WTC11 (cell line): ENCODE results near the gene KDELR3. TPM values are rescaled to one million over a fixed set of nuclear protein-coding genes. Genes with fewer than 3 reads are reported as not detected.

Experiments used
- ATAC-seq: fragments of 200-7000 bp; cut with Tn5 transposase; 2 replicates; pipeline ENCODE4 v1.10.0; 2021; ENCODE audit warnings: mild to moderate bottlenecking, moderate library complexity
- CTCF ChIA-PET: fragments of 300-600 bp; sonication (Branson Sonifier 250); formaldehyde crosslinking; loops from one replicate; lab custom pipeline; 2021; ENCODE audit warnings: antibody characterized with exemption; lab: Charles Lee
- POLR2A ChIA-PET: fragments of 350-600 bp; sonication (Branson Sonifier 250); formaldehyde crosslinking; loops from one replicate; lab custom pipeline; 2021; ENCODE audit warnings: antibody characterized with exemption; lab: Charles Lee
- DNase-seq: peaks from one replicate; pipeline ENCODE4 v3.0.0; 2021; ENCODE audit warnings: low spot score
- H3K27ac Mint-ChIP-seq: 2 replicates; pipeline ENCODE4 v1.8.0; 2021; ENCODE audit warnings: mixed read lengths
- H3K27me3 Mint-ChIP-seq: 2 replicates; pipeline ENCODE4 v1.8.0; 2021; ENCODE audit warnings: low read depth, mild to moderate bottlenecking, moderate library complexity, mixed read lengths
- H3K36me3 Mint-ChIP-seq: 2 replicates; pipeline ENCODE4 v1.8.0; 2021; ENCODE audit warnings: mixed read lengths
- H3K4me1 Mint-ChIP-seq: 2 replicates; pipeline ENCODE4 v1.8.0; 2022; ENCODE audit warnings: mixed read lengths
- H3K4me3 Mint-ChIP-seq: 2 replicates; pipeline ENCODE4 v1.8.0; 2021; ENCODE audit warnings: mild to moderate bottlenecking, moderate library complexity, mixed read lengths
- H3K9me3 Mint-ChIP-seq: 2 replicates; pipeline ENCODE4 v1.8.0; 2021; ENCODE audit warnings: mixed read lengths
- ELF4 ChIP-seq: sonication (generic); formaldehyde crosslinking; IDR thresholded peaks from 2 replicates; pipeline ENCODE4 v1.8.1; 2022; ENCODE audit warnings: low read depth, mild to moderate bottlenecking, moderate library complexity, missing genetic modification reagents
- GRHL2 ChIP-seq: fragments of 250-450 bp; sonication (Bioruptor Pico); IDR thresholded peaks from 2 replicates; pipeline ENCODE4 v1.8.0; 2022; ENCODE audit warnings: mild to moderate bottlenecking, moderate library complexity; ENCODE audit not compliant: insufficient replicate concordance, severe bottlenecking
- MXD4 ChIP-seq: fragments of 250-450 bp; sonication (Bioruptor Pico); IDR thresholded peaks from 2 replicates; pipeline ENCODE4 v1.8.0; 2021; ENCODE audit warnings: mild to moderate bottlenecking, moderate library complexity, borderline replicate concordance
- RORB ChIP-seq: fragments of 250-450 bp; sonication (Bioruptor Pico); IDR thresholded peaks from 2 replicates; pipeline ENCODE4 v1.9.0; 2021; ENCODE audit warnings: mild to moderate bottlenecking
- SP1 ChIP-seq: sonication (generic); formaldehyde crosslinking; conservative IDR thresholded peaks from 2 replicates; pipeline ENCODE4 v1.8.1; 2022; ENCODE audit warnings: missing genetic modification reagents
- TCF7 ChIP-seq: sonication (generic); formaldehyde crosslinking; IDR thresholded peaks from 2 replicates; pipeline ENCODE4 v1.8.0; 2022; ENCODE audit warnings: mild to moderate bottlenecking, low read depth, missing genetic modification reagents, moderate library complexity
- ZNF121 ChIP-seq: sonication (generic); formaldehyde crosslinking; IDR thresholded peaks from 2 replicates; pipeline ENCODE4 v1.8.0; 2023; ENCODE audit warnings: missing genetic modification reagents
- total RNA-seq: library from RNA; stranded (reverse); gene quantifications from 3 replicates; pipeline ENCODE4 v1.2.3, GENCODE V29; 2021
- TF ChIP-seq, protein P1 (sequence below): sonication (generic); formaldehyde crosslinking; IDR thresholded peaks from 2 replicates; pipeline ENCODE4 v1.8.0; 2022; ENCODE audit warnings: missing genetic modification reagents
- TF ChIP-seq, protein P2 (sequence below): sonication (generic); formaldehyde crosslinking; IDR thresholded peaks from 2 replicates; pipeline ENCODE4 v1.8.0; 2022; ENCODE audit warnings: mild to moderate bottlenecking, missing genetic modification reagents
- TF ChIP-seq, protein P3 (sequence below): sonication (generic); formaldehyde crosslinking; IDR thresholded peaks from 2 replicates; pipeline ENCODE4 v1.8.1; 2023; ENCODE audit warnings: mild to moderate bottlenecking, missing genetic modification reagents, moderate library complexity
- TF ChIP-seq, protein P4 (sequence below): fragments of 200-600 bp; IDR thresholded peaks from 2 replicates; pipeline ENCODE4 v1.8.0; 2022; ENCODE audit warnings: antibody characterized with exemption
- TF ChIP-seq, protein P5 (sequence below): fragments of 250-450 bp; sonication (Bioruptor Pico); IDR thresholded peaks from 2 replicates; pipeline ENCODE4 v1.9.0; 2021; ENCODE audit warnings: mild to moderate bottlenecking
- TF ChIP-seq, protein P6 (sequence below): sonication (generic); formaldehyde crosslinking; IDR thresholded peaks from 2 replicates; pipeline ENCODE4 v1.8.0; 2023; ENCODE audit warnings: missing genetic modification reagents

Gene KDELR3
- total RNA-seq, 1 experiment from 2014 or later = 5.7 TPM

DNA sequence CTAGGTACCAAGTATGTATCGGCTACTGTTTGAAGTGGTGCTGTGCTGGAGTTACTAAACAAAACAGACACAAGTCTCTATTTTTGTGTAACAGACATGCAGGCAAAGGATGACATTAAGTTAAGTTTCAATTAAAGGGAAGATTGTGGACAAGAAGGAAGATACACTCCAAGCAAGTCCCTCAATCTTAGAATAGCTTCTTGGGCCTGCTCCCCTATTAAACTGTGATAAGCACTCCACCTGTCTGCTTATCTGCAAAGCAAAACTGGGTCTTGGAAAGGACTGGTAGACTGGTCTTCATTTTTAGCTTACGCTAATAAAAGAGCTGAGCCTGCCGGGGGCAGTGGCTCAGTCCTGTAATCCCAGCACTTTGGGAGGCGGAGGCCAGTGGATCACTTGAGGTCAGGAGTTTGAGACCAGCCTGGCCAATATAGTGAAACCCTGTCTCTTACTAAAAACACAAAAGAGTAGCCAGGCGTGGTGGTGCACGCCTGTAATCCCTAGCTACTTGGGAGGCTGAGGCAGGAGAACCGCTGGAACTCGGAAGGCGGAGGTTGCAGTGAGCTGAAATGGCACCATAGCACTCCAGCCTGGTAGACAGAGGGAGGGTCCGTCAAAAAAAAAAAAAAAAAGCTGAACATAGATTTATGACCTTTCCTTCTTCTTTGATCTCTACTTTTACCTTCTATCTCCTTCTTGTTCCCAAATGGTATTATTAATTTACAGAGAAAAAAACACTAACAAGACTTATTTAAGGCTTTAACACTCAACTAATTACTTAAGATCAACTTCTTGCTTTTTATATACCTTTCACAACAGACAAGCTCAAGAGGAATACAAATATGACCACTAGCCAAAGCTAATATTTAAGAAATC, 34.1 kb downstream of the KDELR3 start (continued):
- TF ChIP-seq, protein P1, sequence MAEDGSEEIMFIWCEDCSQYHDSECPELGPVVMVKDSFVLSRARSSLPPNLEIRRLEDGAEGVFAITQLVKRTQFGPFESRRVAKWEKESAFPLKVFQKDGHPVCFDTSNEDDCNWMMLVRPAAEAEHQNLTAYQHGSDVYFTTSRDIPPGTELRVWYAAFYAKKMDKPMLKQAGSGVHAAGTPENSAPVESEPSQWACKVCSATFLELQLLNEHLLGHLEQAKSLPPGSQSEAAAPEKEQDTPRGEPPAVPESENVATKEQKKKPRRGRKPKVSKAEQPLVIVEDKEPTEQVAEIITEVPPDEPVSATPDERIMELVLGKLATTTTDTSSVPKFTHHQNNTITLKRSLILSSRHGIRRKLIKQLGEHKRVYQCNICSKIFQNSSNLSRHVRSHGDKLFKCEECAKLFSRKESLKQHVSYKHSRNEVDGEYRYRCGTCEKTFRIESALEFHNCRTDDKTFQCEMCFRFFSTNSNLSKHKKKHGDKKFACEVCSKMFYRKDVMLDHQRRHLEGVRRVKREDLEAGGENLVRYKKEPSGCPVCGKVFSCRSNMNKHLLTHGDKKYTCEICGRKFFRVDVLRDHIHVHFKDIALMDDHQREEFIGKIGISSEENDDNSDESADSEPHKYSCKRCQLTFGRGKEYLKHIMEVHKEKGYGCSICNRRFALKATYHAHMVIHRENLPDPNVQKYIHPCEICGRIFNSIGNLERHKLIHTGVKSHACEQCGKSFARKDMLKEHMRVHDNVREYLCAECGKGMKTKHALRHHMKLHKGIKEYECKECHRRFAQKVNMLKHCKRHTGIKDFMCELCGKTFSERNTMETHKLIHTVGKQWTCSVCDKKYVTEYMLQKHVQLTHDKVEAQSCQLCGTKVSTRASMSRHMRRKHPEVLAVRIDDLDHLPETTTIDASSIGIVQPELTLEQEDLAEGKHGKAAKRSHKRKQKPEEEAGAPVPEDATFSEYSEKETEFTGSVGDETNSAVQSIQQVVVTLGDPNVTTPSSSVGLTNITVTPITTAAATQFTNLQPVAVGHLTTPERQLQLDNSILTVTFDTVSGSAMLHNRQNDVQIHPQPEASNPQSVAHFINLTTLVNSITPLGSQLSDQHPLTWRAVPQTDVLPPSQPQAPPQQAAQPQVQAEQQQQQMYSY (CRISPR knock-in tag) = no peak
- TF ChIP-seq, protein P2, sequence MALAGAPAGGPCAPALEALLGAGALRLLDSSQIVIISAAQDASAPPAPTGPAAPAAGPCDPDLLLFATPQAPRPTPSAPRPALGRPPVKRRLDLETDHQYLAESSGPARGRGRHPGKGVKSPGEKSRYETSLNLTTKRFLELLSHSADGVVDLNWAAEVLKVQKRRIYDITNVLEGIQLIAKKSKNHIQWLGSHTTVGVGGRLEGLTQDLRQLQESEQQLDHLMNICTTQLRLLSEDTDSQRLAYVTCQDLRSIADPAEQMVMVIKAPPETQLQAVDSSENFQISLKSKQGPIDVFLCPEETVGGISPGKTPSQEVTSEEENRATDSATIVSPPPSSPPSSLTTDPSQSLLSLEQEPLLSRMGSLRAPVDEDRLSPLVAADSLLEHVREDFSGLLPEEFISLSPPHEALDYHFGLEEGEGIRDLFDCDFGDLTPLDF = no peak
- no peak for TF ChIP-seq GRHL2
- TF ChIP-seq, protein P3, sequence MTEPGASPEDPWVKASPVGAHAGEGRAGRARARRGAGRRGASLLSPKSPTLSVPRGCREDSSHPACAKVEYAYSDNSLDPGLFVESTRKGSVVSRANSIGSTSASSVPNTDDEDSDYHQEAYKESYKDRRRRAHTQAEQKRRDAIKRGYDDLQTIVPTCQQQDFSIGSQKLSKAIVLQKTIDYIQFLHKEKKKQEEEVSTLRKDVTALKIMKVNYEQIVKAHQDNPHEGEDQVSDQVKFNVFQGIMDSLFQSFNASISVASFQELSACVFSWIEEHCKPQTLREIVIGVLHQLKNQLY (CRISPR knock-in tag) = no peak
- TF ChIP-seq ZNF121 (CRISPR knock-in tag) = no peak
- TF ChIP-seq, protein P4, sequence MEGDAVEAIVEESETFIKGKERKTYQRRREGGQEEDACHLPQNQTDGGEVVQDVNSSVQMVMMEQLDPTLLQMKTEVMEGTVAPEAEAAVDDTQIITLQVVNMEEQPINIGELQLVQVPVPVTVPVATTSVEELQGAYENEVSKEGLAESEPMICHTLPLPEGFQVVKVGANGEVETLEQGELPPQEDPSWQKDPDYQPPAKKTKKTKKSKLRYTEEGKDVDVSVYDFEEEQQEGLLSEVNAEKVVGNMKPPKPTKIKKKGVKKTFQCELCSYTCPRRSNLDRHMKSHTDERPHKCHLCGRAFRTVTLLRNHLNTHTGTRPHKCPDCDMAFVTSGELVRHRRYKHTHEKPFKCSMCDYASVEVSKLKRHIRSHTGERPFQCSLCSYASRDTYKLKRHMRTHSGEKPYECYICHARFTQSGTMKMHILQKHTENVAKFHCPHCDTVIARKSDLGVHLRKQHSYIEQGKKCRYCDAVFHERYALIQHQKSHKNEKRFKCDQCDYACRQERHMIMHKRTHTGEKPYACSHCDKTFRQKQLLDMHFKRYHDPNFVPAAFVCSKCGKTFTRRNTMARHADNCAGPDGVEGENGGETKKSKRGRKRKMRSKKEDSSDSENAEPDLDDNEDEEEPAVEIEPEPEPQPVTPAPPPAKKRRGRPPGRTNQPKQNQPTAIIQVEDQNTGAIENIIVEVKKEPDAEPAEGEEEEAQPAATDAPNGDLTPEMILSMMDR = no peak

DNA sequence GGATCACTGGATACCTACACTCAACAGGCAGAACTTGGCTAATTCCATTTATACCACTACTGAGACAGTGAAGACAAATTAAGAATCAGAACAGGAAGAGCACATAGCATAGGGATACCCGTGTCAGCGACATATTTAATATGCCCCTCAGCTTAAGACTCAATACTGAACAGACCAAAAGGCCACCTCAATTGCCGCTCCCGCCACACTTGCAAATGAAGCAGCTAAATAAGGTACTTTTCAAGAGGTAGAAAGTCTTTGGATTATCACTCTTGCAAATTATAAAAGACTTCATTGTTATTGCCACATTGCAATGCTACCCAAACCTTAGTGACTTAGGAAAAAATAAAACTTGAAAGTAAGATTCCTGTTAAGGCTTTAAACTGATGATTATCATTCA, 35.1 kb downstream of the KDELR3 start:
- Mint-ChIP-seq H3K36me3 (peaks cover 75% of the 10 kb centered on the region), H3K27ac (peak overlapping the region; percentile 96), H3K4me1 (peaks cover 43% of the 10 kb centered on the region), H3K27me3 (no peaks in the 10 kb centered on the region), H3K9me3 (no peaks in the 10 kb centered on the region), H3K4me3 (peak overlapping the region; percentile 98)
- ATAC-seq (no peak), DNase-seq (no peak)
- ChIA-PET CTCF (no interaction called here), POLR2A (interaction anchor here (0.6 kb wide), 1 partner anchor 200 kb away, joined by 6 read pairs; no protein-coding TSS in a partner anchor)
- TF ChIP-seq, protein P5, sequence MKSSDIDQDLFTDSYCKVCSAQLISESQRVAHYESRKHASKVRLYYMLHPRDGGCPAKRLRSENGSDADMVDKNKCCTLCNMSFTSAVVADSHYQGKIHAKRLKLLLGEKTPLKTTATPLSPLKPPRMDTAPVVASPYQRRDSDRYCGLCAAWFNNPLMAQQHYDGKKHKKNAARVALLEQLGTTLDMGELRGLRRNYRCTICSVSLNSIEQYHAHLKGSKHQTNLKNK (CRISPR knock-in tag) = no peak
- no peak for TF ChIP-seq RORB

DNA sequence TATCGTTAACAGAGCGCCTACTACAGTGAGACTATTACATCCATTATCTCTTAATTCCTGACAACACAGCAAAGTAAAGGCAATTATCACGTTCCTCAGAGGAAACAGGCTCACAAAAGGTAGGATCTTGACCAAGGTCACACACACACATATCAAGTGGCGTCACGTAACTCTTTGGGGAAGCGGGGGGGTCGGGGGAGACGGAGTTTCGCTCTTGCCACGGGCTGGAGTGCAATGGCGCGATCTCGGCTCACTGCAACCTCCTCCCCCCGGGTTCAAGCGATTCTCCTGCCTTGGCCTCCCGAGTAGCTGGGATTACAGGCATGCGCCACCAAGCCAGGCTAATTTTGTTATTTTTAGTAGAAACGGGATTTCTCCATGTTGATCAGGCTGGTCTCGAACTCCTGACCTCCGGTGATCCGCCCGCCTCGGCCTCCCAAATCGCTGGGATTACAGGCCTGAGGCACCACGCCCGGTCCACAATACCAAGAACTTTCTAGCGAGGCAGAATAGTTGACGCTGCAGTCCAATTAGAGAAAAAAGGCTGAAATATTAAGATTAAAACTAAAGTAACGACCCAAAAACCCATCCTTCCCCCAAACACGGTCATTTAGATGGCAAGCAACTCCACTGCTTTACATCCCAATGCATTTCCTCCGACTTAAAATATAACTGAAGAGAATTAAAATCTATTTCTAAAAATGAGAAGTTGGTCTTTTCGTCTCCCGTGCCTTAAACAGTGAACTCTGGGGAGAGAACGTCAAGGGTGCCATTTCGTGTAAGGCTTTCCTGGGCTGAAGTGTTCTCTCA, 37.0 kb downstream of the KDELR3 start:
- Mint-ChIP-seq H3K9me3 (no peaks in the 10 kb centered on the region), H3K27me3 (no peaks in the 10 kb centered on the region), H3K4me1 (peaks cover 45% of the 10 kb centered on the region), H3K4me3 (peak overlapping the region; percentile 98), H3K27ac (peak overlapping the region; percentile 96), H3K36me3 (peaks cover 55% of the 10 kb centered on the region)
- CTCF ChIA-PET = no interaction called here
- POLR2A ChIA-PET = no interaction called here
- TF ChIP-seq SP1 (CRISPR knock-in tag) (peak; percentile 39; the same call in 1 of the 2 replicates), ELF4 (CRISPR knock-in tag) (0 out of 2 replicates have a peak, but pooled peaks have one; percentile 13), MXD4 (no peak), TCF7 (no peak)
- TF ChIP-seq, protein P6, sequence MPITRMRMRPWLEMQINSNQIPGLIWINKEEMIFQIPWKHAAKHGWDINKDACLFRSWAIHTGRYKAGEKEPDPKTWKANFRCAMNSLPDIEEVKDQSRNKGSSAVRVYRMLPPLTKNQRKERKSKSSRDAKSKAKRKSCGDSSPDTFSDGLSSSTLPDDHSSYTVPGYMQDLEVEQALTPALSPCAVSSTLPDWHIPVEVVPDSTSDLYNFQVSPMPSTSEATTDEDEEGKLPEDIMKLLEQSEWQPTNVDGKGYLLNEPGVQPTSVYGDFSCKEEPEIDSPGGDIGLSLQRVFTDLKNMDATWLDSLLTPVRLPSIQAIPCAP (CRISPR knock-in tag) = 0 out of 2 replicates have a peak, but pooled peaks have one; percentile 28
- ATAC-seq = no peak
- DNase-seq = no peak
